GM19043 (cell line): Measurements from ENCODE around the gene KRT79.

Source experiments
- ATAC-seq: cut with Tn5 transposase; IDR thresholded peaks from one replicate; pipeline ENCODE4 v1.9.1; 2021; ENCODE audit warnings: low read depth; ENCODE audit not compliant: unreplicated experiment

KRT79 gene

GRCh38 chr12:52836042-52836466 lies 1.9 kb upstream of the KRT79 start:
- no peak for ATAC-seq

GRCh38 chr12:52835271-52836041 lies 1.3 kb upstream of the KRT79 start:
- ATAC-seq = no peak

- ATAC-seq = no peak
Observed at GRCh38 chr12:52834727-52835001, 553 bp upstream of the KRT79 start.

GRCh38 chr12:52832985-52833905 lies 866 bp downstream of the KRT79 start:
- no peak for ATAC-seq

GRCh38 chr12:52832451-52832850 lies 1.7 kb downstream of the KRT79 start:
- no peak for ATAC-seq

- ATAC-seq = no peak
Observed at GRCh38 chr12:52831251-52831650, 2.9 kb downstream of the KRT79 start.

GRCh38 chr12:52829986-52830770 lies 3.9 kb downstream of the KRT79 start:
- ATAC-seq = no peak

- ATAC-seq = no peak
Observed at GRCh38 chr12:52828591-52829021, 5.5 kb downstream of the KRT79 start.

- no peak for ATAC-seq
Observed at GRCh38 chr12:52828156-52828555, 6.0 kb downstream of the KRT79 start.

- ATAC-seq = no peak
Observed at GRCh38 chr12:52827499-52828090, 6.5 kb downstream of the KRT79 start.

- no peak for ATAC-seq
Observed at GRCh38 chr12:52826611-52827498, 7.3 kb downstream of the KRT79 start.

- no peak for ATAC-seq
Observed at GRCh38 chr12:52825961-52826360, 8.2 kb downstream of the KRT79 start.

GRCh38 chr12:52824741-52825410 lies 9.2 kb downstream of the KRT79 start:
- ATAC-seq = no peak

- ATAC-seq = no peak
Observed at GRCh38 chr12:52823761-52824450, 10.2 kb downstream of the KRT79 start.

GRCh38 chr12:52822771-52823510 lies 11.2 kb downstream of the KRT79 start:
- no peak for ATAC-seq

GRCh38 chr12:52821826-52822660 lies 12.1 kb downstream of the KRT79 start:
- ATAC-seq = no peak
